ENCODE measurements around the gene PGAP3. TPM values are rescaled to one million over a fixed set of nuclear protein-coding genes. Genes with fewer than 3 reads are reported as not detected.

Gene PGAP3
- total and polyA plus RNA-seq, 8 donors = 17.2 to 46.5 (median 39.5) TPM

DNA sequence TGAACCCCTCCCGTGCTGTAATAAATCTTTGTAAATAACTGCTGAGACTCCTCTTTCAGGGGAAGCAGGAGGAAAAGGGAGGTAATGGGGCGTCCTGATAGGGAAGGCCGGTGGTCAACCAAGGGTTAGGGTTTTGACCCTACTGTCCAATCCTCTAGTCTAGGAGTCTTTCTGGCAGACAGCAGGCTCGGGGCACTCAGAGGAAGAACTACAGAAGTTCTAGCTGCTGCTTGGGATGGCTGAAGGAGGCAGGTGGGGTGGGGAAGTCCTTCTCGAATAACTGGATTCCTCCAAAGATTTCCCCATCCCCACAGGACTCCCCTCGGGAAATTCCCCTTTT, 51.3 kb downstream of the PGAP3 start:
- Histone ChIP-seq H3K4me1 (peaks cover 23 to 74% of the 10 kb centered on the region in 2 donors), H3K27ac (peak overlapping the region; percentile 77 to 89), H3K4me3 (peak overlapping the region; percentile 66 to 77), H3K9me3 (no peaks in the 10 kb centered on the region), H3K27me3 (peaks cover 0 to 8% of the 10 kb centered on the region in 2 donors), H3K36me3 (no peaks in the 10 kb centered on the region)
- intact Hi-C loops (cut with DNase I) = loop anchor here in 1 of 2 donors (10.0 kb wide), 1 partner anchor 98 kb away; the partner anchor contains the start of genes GRB7 and MIEN1
- TF ChIP-seq, protein P1, sequence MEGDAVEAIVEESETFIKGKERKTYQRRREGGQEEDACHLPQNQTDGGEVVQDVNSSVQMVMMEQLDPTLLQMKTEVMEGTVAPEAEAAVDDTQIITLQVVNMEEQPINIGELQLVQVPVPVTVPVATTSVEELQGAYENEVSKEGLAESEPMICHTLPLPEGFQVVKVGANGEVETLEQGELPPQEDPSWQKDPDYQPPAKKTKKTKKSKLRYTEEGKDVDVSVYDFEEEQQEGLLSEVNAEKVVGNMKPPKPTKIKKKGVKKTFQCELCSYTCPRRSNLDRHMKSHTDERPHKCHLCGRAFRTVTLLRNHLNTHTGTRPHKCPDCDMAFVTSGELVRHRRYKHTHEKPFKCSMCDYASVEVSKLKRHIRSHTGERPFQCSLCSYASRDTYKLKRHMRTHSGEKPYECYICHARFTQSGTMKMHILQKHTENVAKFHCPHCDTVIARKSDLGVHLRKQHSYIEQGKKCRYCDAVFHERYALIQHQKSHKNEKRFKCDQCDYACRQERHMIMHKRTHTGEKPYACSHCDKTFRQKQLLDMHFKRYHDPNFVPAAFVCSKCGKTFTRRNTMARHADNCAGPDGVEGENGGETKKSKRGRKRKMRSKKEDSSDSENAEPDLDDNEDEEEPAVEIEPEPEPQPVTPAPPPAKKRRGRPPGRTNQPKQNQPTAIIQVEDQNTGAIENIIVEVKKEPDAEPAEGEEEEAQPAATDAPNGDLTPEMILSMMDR (IDR thresholded peaks at IDR 0.05) = no peak
- DNase-seq (no peak), ATAC-seq (peak; percentile 1)

DNA sequence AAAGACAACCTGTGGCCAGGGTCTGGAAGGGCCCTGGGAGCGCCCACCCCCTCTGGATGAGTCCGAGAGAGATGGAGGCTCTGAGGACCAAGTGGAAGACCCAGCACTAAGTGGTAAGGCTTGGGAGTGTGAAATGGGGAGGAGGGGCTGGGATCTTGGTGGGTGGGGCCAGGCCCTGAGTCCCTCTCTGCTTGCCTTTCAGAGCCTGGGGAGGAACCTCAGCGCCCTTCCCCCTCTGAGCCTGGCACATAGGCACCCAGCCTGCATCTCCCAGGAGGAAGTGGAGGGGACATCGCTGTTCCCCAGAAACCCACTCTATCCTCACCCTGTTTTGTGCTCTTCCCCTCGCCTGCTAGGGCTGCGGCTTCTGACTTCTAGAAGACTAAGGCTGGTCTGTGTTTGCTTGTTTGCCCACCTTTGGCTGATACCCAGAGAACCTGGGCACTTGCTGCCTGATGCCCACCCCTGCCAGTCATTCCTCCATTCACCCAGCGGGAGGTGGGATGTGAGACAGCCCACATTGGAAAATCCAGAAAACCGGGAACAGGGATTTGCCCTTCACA, 52.2 kb downstream of the PGAP3 start:
- intact Hi-C loops (cut with DNase I) = loop anchor here in 1 of 2 donors (10.0 kb wide), 1 partner anchor 99 kb away; the partner anchor contains the start of genes GRB7 and MIEN1

DNA sequence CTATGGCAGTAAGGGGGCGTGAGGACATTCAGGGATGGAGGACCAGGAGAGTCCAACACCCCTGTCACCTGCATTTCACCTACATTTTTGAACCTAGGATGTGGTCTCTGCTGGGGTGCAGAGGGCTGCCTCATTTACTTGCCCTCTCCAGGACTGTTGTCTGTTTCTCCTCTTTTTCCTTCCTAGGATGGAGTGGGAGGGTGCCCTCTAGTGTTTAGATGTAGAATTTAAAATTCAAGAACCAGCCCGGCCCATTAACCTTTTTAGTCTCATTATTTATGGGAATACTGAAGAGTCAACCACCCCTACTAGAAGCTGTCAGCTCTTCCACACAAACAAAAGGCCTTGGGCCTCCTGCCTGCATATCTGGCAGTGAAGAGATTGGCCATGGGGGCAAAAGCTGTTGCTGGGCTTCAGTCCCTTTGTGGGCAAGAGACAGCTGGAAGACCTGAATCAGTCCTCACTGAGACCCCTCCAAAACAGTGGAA, 53.4 kb downstream of the PGAP3 start:
- intact Hi-C loops (cut with DNase I) = loop anchor here in 1 of 2 donors (10.0 kb wide), 1 partner anchor 100 kb away; the partner anchor contains the start of genes GRB7 and MIEN1
- H3K4me1 ChIP-seq = peaks cover 7 to 64% of the 10 kb centered on the region in 2 donors
- no peak overlapping the region for H3K27ac ChIP-seq
- no peak overlapping the region for H3K4me3 ChIP-seq
- TF ChIP-seq, protein P1 (IDR thresholded peaks at IDR 0.05) = peak; percentile 58 to 70
- no peak for DNase-seq
- no peaks in the 10 kb centered on the region for H3K36me3 ChIP-seq
- peaks cover 0 to 13% of the 10 kb centered on the region in 2 donors for H3K27me3 ChIP-seq
- ATAC-seq = no peak
- H3K9me3 ChIP-seq = no peaks in the 10 kb centered on the region

More for the DNA sequence above, 52.2 kb downstream of the PGAP3 start:
- H3K9me3 ChIP-seq = no peaks in the 10 kb centered on the region
- H3K36me3 ChIP-seq = no peaks in the 10 kb centered on the region
- H3K27ac ChIP-seq = peak overlapping the region in 1 of 2 donors; percentile 28
- DNase-seq (no peak), ATAC-seq (no peak)
- peaks cover 0 to 8% of the 10 kb centered on the region in 2 donors for H3K27me3 ChIP-seq
- TF ChIP-seq, protein P1 (IDR thresholded peaks at IDR 0.05) = no peak
- peaks cover 19 to 66% of the 10 kb centered on the region in 2 donors for H3K4me1 ChIP-seq
- no peak overlapping the region for H3K4me3 ChIP-seq

DNA sequence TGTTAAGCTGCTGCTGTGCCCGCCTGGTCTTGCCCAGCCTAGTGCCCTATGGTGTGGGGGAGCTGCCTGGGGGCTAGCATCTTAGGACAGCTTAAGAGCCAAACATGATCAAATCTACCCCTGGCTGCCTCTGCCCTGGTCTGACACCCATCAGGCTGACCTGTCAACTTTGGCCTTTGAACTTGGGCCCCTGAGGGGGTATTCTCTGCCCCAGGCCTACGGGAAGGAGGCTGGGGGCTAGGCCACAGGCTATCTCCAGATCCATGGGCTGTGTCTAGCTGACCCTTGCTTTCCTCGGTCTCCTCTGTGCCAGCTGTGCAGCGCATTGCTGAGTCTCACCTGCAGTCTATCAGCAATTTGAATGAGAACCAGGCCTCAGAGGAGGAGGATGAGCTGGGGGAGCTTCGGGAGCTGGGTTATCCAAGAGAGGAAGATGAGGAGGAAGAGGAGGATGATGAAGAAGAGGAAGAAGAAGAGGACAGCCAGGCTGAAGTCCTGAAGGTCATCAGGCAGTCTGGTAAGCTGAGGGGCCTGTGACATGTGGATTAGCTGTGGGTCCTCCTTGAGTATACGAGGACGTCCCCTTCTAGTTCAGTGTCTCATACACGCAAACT, 54.2 kb downstream of the PGAP3 start:
- TF ChIP-seq, protein P1 (IDR thresholded peaks at IDR 0.05) = no peak
- Histone ChIP-seq H3K36me3 (no peaks in the 10 kb centered on the region), H3K27ac (no peak overlapping the region), H3K9me3 (no peaks in the 10 kb centered on the region), H3K27me3 (peaks cover 0 to 21% of the 10 kb centered on the region in 2 donors), H3K4me1 (peaks cover 7 to 64% of the 10 kb centered on the region in 2 donors), H3K4me3 (no peak overlapping the region)
- no peak for DNase-seq
- ATAC-seq = no peak
- intact Hi-C loops (cut with DNase I) = loop anchor here in 1 of 2 donors (10.0 kb wide), 1 partner anchor 101 kb away; the partner anchor contains the start of genes GRB7 and MIEN1

All from left lung (tissue), 10 donors.